ENCODE data around the gene AKAP7.

- TF ChIP-seq POLR2AphosphoS5 (IDR thresholded peaks at IDR 0.05; ENCODE audit: low read depth, low read length) (no peak), USF1 (IDR thresholded peaks at IDR 0.05; ENCODE audit: borderline replicate concordance, low read depth) (no peak), TCF12 (IDR thresholded peaks at IDR 0.05) (no peak), YY1 (IDR thresholded peaks at IDR 0.05; ENCODE audit: low read depth) (no peak), EP300 (IDR thresholded peaks at IDR 0.05; ENCODE audit: borderline replicate concordance in 1 of 2, low read depth in 1 of 2, low read length in 1 of 2) (no peak), IRF3 (IDR thresholded peaks at IDR 0.05; ENCODE audit: low read depth, low read length) (no peak), TAF1 (IDR thresholded peaks at IDR 0.05; ENCODE audit: borderline replicate concordance, low read depth, low read length) (no peak), ELF1 (IDR thresholded peaks at IDR 0.05) (no peak), MXI1 (IDR thresholded peaks at IDR 0.05; ENCODE audit: low read depth, low read length) (no peak), GATA2 (CRISPR knock-in tag; IDR thresholded peaks at IDR 0.05) (no peak), NRF1 (IDR thresholded peaks at IDR 0.05; ENCODE audit: low read depth, low read length) (no peak), RAD21 (IDR thresholded peaks at IDR 0.05; ENCODE audit: low read length) (no peak)
- TF ChIP-seq, protein P1, sequence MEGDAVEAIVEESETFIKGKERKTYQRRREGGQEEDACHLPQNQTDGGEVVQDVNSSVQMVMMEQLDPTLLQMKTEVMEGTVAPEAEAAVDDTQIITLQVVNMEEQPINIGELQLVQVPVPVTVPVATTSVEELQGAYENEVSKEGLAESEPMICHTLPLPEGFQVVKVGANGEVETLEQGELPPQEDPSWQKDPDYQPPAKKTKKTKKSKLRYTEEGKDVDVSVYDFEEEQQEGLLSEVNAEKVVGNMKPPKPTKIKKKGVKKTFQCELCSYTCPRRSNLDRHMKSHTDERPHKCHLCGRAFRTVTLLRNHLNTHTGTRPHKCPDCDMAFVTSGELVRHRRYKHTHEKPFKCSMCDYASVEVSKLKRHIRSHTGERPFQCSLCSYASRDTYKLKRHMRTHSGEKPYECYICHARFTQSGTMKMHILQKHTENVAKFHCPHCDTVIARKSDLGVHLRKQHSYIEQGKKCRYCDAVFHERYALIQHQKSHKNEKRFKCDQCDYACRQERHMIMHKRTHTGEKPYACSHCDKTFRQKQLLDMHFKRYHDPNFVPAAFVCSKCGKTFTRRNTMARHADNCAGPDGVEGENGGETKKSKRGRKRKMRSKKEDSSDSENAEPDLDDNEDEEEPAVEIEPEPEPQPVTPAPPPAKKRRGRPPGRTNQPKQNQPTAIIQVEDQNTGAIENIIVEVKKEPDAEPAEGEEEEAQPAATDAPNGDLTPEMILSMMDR (IDR thresholded peaks at IDR 0.05) = no peak
- TF ChIP-seq, protein P2, sequence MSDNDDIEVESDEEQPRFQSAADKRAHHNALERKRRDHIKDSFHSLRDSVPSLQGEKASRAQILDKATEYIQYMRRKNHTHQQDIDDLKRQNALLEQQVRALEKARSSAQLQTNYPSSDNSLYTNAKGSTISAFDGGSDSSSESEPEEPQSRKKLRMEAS (IDR thresholded peaks at IDR 0.05; ENCODE audit: low read depth) = no peak
Observed at GRCh38 chr6:131216246-131216645, 81.0 kb downstream of the AKAP7 start.
